ENCODE measurements around the gene FAM219A.
A peak's percentile ranks its signal among the peaks of the same experiment; 100 is the strongest.
"Not testable (repeated sequence)": the region's sequence is repeated elsewhere in the genome, so short reads cannot be mapped to it uniquely, and the experiment has no call there.

FAM219A gene

DNA sequence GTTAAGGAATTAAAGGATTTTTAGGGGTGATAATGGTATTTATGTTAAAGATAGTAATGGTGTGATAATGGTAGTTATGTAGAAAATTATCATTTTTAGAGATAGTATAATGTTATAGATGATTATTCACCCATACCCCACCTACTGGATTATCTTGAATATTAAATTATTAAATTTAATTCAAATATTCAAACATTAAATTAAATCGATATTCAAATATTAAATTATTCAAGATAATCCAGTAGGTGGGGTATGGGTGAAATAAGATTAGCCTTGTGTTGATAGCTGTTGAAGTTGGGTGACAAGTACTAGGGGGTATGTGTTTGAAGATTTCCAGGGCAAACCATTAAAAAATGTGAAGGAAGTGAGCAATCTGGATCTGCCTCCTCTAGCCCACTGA lies 15.6 kb downstream of the FAM219A start:
- no peak for DNase-seq

DNA sequence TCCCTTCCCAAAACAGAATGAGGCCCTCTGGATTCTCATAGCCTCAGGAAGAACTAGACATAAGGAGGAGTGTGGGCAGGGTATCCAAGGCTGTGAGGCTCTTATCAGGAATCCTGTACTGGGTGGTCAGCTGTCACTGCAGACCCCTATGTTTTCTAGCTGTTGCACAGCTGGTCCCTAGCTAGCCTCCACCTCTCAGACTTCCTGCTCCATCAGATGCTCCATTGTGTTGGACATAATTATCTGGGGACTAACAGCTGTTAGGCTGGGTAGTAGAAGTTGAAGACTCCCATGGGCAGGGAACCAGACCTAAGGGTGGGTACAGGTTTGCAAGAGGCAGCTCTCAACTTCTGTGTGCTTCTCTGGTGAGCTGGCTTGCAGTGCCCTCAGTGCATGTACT lies 18.4 kb downstream of the FAM219A start:
- DNase-seq, result no peak

DNA sequence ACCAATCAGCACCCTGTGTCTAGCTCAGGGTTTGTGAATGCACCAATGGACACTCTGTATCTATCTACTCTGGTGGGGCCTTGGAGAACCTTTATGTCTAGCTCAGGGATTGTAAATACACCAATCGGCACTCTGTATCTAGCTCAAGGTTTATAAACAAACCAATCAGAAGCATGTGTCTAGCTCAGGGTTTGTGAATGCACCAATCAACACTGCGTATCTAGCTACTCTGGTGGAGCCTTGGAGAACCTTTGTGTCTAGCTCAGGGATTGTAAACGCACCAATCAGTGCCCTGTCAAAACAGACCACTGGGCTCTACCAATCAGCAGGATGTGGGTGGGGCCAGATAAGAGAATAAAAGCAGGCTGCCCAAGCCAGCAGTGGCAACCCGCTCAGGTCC lies 19.9 kb downstream of the FAM219A start:
- DNase-seq, result not testable (repeated sequence)

DNA sequence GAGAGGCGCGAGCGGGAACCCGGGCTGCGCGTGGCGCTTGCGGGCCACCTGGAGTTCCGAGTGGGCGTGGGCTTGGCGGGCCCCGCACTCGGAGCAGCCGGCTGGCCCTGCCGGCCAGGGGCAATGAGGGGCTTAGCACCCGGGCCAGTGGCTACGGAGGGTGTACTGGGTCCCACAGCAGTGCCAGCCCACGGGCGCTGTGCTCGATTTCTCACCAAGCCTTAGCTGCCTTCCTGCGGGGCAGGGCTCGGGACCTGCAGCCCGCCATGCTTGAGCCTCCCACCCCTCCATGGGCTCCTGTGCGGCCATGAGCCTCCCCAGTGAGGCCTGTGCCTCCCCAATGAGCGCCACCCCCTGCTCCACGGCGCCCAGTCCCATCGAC lies 20.5 kb downstream of the FAM219A start:
- DNase-seq, result not testable (repeated sequence)

DNA sequence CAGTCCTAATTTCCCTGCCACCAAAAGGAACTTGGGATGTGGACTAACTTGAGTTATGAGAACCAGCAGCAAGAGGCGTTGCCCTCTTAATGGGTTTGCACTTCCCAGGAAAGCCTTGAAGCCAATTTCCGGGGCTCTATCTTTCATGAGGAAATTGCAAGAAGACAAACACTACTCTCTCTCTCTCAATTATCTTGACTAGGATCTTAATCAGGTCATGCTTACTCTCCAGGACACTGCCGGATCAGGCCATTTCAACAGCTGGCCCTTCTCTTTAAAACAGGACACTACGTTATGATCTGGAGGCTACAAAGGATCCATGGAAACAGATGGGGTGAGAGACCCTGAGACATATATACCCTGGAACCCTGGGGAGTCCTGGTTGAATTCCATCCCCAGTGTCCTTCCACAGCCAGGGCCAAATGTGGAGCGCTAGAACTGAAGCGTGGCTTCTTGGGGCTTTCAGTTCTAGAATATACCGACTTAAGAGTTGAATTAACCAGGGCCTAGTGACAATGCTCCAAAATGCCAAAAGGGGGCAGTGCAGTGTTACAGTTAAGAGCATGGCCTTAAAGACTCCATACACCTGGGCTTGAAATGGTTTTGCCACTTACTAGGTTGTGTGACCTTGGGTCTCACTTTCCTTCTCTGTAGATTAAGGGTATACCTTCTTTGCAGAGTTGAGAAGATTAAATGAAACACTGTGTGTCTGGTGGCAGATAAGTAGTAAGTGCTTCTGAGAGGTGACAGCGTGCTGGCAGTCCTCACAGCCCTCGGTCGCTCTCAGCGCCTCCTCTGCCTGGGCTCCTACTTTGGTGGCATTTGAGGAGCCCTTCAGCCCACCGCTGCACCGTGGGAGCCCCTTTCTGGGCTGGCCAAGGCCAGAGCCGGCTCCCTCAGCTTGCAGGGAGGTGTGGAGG lies 21.1 kb downstream of the FAM219A start:
- DNase-seq, result peak; percentile 66

DNA sequence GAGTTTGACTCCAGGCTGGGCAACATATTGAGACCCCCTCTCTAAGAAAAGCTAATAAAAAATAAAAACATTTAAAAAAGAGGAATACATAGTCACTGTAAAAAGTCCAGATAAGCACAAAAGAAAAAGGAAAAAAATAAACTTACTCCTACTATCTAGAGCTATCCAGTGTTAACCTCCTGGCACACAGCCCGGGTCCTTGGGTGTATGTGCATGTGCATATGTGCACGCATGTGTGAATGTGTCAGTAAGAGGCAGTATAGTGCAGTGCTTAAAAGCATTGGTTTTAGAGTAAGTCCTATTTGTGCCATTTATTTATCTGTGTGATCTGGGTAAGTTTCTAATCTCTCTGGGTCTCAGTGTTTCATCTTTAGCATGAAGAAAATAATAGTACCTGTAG lies 26.7 kb downstream of the FAM219A start:
- DNase-seq, result no peak

DNA sequence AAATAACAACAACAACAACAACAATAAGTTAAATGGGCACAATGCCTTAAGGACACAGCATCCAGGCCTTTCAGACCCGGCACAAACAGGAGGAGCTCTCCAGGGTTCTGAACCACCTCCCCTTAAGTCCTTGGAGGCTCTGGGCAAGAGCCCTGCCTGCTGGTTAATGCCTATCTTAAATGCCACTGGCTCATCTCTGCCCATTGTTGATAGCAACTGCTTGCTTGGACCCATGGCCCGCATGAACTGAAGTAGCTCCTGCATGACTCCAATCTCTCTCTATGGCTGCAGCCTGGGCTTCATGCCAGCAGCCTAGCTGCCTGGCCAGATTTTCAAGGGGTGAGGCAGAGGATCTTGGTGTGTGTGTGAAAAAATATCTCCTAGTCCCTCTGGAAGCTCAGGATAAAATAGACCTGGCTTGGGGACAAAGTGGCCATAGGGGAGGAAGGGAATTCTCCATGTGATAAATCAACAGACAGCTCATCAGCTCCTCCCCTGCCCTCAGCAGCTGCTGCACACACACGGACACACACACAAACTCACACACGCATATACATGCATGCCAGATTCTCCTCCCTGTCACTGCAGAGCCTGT lies 27.4 kb downstream of the FAM219A start:
- peak; percentile 75 for DNase-seq

DNA sequence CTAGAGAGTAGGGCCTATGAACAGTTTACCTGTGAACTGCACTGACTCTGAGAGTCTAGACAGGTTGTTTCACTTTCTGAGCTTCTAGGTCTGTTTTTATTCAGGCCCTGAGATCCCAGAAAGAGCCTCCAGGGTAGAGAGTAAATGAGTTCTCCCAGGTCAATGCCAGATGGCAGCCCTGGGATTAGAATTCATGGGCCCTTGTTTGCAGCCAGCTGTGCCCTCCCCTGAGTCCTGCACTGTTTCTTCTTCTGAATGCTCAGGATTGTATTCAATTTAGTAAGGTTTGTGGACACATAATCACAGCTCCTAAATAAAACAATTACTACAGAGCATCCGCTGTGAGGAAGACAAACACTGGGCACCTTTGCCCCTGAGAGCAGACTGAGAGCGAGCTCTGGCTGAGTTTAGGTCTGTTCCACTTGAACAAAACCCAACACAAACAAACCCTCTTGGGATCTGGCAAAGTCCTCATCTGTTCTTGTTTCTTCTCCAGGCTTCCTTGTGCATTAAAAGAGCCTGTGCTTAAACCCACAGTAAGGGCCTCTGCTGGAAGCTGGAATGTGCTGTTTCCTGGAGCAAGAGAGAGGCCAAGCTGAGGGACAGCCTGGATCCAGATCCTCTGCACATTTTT lies 29.9 kb downstream of the FAM219A start:
- no peak for DNase-seq

DNA sequence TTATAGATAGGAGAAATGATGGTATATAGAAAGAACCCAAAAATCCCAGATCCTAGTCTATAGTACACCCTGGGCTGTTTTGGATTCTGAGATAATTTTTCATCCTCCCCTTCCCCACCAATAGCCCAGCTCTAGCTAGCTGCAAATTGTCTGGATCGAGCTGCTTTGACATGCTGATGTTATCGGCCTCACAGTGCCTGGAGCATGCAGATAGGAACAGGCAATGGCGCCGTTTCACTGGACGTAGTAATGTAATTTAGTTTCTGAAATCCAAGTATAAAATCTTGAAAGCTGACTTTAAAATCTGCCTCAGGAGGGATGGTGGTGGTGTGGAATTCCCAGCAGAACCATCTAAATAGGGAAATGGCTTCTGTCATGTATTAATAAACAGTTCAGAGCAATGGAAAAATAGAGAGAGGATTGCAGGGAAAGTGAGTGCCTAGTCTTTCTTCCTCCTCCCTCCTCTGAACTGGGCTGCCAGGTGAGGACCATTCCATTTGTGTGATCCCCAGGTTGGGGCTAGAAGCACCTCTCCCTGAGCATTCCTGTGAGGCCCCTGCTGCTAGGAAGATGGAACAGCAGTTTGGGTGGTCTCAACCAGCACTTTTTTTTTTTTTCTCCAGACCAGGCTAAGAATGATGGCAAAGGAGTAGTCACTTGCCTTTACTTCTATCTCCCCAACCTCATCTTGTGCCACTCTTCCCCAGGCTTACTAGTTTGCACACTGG lies 31.9 kb downstream of the FAM219A start:
- no peak for DNase-seq

DNA sequence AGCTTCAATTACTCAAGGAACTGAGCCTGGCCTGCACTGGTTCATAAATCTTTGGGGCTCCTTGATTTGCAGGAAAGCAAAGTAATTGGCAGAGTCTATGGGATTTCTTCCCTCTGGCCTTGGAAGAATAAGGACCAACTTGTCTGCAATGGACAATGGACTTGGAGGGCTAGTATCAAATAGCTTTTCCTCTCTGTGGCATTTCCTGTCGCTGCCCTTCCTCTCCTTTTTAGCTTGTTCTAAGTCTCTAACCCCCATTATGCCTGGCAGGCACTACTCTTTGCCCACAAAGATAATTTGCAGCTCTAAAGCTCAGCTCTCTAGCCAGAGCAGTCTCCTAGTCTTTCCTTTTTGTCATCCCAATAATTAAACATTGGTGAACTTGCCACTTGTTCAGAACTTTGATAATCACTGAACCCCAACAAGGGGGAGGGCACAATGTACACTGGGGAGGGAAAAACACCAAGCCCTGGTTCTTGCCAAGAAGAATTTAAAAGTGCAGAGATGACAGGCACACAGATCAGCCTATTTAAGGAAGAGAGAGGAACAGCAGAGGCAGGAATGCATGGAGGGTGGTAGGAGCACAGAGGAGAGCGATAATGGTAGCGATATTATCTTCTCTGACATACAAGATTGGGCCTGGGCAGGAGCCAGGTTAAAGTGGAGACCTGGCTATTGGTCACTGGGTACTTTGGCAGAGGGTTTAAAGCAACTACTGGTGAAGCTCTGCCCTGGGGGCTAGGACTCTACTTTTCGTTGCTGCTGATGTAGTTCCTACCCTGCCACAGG lies 38.5 kb downstream of the FAM219A start:
- no peak for DNase-seq

DNA sequence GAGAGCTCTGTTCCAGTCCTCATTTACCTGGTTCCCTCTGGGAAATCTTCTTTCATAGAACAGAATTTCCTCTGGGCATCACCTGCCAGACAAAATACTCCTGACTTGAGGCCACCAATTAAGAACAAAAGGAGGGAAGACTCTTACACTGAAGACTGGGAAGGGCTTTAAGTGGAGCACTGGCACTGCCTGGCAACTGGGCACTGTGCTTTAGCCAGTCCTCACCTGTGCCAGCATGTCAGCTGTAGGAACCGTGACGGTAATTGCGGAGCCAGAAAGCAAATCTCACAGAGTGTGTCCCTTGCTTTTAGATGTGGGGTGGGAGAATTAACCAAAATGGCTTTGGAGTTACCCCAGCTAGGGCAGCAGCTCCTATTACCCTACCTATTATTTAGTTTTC lies 40.6 kb downstream of the FAM219A start:
- no peak for DNase-seq

DNA sequence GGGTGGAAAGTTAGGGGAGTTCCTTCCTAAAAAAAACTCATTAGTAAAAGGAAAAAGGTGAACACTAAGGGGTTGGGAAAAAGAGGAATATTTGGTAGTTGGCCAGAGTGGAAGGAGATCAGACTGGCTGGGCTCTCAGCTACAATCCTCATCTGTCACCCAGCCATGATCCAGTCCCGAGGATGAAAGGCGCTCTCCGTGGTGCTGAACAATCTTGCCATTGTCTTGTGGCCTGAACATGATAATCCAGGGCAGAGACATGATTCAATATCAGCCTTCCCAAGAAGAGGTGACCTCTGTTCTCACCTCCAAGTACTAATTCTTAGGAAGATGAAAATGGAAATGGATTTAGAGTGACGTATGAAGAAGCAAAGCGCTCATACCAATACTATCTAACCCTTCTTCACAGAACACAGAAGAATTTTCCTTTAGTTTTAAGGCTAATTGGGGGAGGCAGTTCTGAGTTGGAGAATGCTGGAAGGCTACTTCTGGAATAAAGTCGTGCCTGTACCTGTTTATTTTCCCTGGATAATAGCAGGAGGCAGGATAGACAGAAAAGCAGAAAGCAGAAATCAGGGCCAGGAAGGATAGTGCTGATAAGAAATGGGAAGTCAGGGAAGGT lies 45.0 kb downstream of the FAM219A start:
- peak; percentile 59 for DNase-seq

DNA sequence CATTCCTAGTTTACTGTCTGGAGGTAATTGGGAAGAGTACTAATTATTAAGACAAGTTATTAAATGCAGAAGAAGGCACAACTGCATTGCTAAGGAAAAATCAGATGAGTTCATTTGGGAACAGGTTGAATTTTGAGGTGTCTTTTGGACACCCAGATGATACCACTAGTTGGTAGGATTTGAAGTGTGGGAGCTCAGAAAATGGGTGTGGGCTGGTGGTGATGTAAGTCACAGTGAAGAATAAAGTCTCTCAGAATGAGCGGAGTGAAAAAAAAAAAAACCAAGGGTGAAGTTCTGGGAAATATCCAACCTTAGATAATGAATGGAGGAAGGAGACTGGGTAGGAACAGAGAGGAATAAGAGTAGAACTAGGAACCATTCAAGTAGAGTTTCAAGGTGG lies 46.0 kb downstream of the FAM219A start:
- no peak for DNase-seq

DNA sequence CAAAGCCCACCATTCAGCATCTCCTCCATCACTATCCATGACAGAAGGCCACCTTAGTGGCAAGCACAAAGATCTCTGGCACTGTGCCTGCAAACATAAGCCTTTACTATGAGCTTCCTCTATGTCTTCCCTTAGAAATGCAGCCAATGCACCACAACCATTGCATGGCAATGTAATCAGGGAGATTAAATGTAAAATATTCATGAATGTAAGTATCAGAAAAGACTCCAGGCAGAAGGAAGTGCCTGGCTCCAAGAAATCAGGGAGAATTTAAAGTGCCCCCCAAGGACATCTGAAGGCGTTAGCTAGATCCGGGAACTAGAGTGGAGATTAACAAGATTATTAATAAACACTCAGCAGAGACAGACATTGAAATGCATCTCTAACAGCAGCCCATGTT lies 49.2 kb downstream of the FAM219A start:
- no peak for DNase-seq

DNA sequence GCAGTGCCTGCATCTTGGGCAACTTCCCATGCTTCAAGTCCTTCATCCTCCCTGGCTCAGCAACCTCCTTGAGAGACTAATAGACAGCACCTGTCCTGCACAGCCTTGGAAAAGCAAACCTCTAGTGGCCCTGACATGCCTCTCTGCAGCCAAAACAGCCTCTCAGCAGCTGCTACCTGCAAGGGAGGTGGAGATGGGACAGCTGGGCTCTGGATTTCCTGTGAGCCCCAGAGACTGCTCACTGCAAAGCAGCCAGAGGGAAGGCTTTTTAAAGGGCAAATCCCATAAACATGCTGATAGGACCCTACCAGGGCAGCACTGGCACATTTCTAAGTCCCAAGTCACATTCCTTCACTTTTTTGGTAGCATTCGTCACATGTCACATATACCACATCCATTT lies 50.2 kb downstream of the FAM219A start:
- DNase-seq, result no peak

DNA sequence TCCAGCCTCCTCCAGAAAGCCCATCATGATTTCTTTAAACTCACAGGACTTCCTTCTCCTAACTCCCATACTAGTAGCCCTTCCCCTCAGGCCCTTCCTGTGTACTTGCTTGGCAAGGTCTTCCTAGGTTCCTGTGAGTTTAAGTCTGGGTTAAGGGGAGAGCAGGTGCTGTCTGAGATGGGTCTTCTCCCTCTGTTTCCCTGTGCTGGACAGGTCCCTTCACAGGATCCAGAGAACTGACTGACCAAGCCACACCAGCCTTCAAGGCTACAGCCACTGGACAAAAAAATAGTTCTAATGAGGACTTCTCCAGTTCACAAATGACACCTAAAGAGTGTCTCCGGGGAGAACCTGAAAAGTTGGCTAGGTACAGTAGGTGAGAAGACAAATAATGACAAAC lies 52.2 kb downstream of the FAM219A start:
- DNase-seq, result no peak

DNA sequence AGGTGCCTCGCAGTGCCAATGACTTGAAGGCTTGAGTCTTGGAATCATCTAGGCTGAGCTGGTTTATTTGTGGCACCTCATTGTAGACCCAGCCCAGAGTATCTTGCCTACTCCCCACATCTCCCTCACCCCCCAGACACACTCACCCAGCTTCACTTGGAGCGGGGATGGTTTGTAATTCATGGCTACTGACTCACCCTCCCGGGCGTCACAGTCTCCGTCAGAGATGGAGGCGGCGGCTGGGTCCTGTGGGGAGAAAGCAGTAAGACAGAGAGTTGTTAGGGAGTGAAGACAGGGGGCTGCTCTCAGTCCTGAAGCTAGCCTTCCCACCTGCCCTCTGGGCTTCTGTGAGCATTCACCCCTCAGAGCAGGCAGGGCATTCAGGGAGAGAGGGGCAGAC lies 52.7 kb downstream of the FAM219A start:
- peak; percentile 60 for DNase-seq

DNA sequence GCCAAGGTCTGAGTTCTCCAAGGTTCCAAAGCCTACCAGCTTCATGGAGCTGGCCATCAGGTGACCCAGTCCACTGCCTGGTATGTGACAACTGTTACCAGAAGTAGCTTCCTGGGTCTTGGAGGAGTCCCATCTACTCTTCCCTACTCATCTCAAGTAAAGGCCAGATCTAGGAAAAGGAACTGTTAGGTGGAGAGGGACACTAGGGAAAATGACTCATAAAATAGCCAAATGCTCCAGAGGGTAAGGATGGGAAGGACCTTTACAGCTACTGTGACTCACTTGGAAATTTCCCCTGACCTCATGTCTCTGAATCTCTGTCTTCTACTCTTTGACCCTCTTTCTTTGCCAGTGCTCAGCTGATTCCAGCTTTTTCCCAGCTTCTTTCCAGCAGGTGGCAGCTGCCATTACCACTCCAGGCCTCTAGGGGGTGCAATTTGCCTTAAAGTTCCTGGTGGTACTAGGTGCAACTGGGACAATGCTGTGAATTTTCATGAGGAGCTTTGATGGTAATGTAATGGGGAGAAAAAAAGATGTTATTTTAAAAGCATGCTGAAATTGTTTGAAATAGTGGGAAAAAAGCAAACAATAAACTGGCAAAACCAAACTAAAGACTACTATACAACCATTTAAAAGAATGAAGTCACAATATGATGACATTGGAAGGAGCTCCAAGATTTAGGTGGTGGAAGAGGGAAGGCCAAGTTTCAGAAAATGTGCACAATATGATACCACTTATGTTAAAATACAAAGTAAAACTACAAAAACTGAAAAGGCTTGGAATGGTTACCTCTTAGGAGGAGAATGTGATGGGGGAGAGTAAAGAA lies 54.6 kb downstream of the FAM219A start:
- DNase-seq, result peak; percentile 51

DNA sequence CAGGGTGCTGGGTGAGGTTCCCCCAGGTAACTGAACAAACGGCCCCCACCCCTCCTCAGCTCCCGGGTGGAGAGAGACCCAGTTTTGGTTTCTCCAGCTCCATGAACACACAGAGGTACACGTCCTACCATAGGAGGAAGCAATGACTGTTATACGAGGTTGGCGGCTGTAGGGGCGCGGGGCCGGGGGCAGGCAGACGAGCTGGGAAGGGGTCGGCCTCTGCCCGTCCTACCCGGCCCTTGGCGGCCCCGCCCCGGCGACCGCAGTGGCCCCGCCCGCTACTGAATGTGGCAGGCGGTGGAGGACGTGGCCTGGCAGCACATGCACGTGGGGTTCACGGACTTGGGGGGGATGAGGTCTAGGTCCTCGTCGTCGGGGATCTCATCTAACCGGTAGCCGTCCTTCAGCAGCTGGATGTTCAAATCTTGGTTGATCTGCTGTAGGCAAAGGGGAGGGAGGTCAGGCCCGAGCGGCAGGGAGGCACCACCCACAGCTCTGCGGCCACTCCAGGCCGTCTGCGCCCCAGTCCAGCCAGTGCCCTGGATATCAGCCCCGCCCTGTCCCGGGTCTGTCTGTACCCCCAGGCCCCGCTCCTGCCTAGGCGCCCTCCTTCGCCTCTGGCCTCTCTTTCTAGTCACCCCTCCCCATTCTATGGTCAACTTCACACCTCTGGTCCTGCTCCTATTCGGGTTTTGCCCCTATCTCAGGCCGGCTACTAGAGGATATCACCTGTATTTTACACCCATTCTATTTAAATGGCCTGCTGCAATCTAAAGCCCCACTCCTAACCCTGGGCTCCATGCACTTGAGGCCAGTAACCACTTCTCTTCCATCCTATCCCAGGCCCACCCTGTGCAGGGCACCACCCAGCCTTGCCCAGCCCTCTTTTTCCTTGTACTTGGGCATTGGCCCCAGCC lies 57.4 kb downstream of the FAM219A start:
- no peak for DNase-seq

DNA sequence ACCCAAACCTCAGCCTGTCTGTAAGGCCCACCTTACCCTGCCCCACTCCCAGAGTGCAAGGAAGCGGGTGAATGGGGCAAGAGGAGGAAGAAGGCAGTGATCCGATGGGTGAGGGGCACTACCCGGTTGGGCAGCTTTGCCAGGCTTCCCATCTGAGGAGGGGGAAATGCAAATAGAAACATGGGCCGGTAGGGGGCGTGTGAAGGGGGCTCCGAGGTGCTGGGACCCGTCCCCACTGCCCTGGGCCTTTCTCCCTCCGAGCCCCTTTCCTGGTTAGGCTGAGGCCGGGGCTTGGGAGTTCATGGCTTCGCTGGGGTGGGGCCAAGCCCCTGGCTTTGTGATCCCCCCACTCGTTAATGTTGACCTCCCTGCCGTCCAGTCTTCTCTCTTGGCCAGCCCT lies 58.1 kb downstream of the FAM219A start:
- no peak for DNase-seq

All from fibroblast of skin of right biceps (primary cell).